Upper lobe of left lung (tissue), 4 donors: ENCODE data around the gene OR6B1.

ENCODE experiments used
- POLR2A ChIP-seq, 4 donors: fragments of 450-650 bp; IDR thresholded peaks; one replicate each; pipeline ENCODE4 v1.5.1; 2016 to 2017; ENCODE audit warnings: antibody characterized with exemption in 4 of 4, mild to moderate bottlenecking in 2 of 4
- TF ChIP-seq, protein P1 (sequence below), 6 experiments: fragments of 450-650 bp in 4 of 6; fragments of 200-600 bp in 2 of 6; sonication (generic) in 2 of 6; IDR thresholded peaks; one replicate each; pipeline ENCODE4 v1.5.1; 2016 to 2019; ENCODE audit warnings: antibody characterized with exemption in 6 of 6

DNA sequence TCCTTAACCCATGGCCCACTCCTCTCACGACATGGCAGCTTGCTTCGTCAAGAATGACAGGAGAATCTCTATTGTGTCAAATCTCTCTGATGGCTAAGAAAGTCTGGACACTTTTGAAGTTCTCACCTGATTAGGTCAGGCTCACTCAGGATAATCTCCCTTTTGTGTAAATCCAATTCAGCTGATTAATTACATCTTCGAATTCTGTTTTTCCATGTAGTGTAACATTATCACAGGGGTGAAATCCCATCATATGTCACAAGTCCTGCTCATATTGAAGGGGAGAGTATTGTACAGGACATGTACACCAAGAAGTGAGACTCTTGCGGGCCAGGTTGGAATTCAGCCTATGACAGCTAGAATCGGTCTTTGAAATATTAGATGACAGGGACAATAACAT, 16.2 kb upstream of the OR6B1 start:
- TF ChIP-seq, protein P1, sequence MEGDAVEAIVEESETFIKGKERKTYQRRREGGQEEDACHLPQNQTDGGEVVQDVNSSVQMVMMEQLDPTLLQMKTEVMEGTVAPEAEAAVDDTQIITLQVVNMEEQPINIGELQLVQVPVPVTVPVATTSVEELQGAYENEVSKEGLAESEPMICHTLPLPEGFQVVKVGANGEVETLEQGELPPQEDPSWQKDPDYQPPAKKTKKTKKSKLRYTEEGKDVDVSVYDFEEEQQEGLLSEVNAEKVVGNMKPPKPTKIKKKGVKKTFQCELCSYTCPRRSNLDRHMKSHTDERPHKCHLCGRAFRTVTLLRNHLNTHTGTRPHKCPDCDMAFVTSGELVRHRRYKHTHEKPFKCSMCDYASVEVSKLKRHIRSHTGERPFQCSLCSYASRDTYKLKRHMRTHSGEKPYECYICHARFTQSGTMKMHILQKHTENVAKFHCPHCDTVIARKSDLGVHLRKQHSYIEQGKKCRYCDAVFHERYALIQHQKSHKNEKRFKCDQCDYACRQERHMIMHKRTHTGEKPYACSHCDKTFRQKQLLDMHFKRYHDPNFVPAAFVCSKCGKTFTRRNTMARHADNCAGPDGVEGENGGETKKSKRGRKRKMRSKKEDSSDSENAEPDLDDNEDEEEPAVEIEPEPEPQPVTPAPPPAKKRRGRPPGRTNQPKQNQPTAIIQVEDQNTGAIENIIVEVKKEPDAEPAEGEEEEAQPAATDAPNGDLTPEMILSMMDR (IDR thresholded peaks at IDR 0.05), result no peak
- TF ChIP-seq POLR2A (IDR thresholded peaks at IDR 0.05), result no peak
